ENCODE data around the gene UBC.

DNA sequence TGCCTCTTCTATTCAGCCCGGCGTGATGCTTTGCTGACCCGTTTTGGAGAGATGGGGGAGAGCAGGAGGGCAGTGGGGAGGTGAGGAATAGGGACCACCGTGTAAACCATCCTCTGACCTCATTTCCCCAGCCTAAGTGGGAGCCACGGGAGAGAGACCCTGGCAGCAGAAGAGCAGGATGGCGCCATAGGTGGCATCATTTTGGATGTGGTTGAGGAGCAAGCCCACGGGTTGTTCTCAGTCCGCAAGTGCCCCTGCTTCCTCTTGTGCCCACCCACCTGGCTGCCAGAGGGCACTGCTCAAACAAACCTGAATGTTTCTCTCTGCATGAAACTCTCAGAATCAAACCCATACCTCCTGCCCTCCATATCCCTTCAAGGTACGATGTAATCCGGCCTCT lies 10.7 kb upstream of the UBC start:
- no peak for TF ChIP-seq REST (IDR thresholded peaks at IDR 0.05; ENCODE audit: insufficient read depth in 1 of 2, low read depth in 2 of 2, low read length in 2 of 2)
- no peak for TF ChIP-seq TAF1 (IDR thresholded peaks at IDR 0.05; ENCODE audit: borderline replicate concordance, insufficient read depth, low read length)

Measured in PFSK-1 (cell line).